GM19351 (cell line): ENCODE results near the gene GABRG3.
"Not testable (repeated sequence)": the region's sequence is repeated elsewhere in the genome, so short reads cannot be mapped to it uniquely, and the experiment has no call there.

ENCODE experiments used
- ATAC-seq: cut with Tn5 transposase; IDR thresholded peaks from one replicate; pipeline ENCODE4 v1.9.1; 2021; ENCODE audit warnings: mild to moderate bottlenecking, moderate library complexity; ENCODE audit not compliant: unreplicated experiment

The GABRG3 gene

DNA sequence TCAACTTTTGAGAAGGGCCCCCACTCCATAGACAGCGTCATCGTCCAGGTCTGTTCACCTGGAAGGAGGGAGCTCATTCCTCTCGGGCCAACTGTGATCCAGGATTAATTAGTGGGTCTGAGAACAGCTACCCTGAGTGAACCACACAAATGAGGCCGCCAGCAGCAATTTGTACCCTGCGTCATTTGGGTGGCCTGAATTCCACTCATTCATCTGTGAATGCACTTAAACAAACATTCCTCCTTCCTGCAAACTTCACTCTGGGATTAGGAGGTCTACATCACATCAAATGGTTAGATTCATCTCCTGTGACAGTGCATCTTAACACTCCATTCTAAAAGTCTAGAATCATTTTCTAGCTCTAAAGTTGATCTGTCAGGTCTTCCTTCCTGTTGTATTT is 201.8 kb downstream of the GABRG3 start:
- ATAC-seq, result no peak

DNA sequence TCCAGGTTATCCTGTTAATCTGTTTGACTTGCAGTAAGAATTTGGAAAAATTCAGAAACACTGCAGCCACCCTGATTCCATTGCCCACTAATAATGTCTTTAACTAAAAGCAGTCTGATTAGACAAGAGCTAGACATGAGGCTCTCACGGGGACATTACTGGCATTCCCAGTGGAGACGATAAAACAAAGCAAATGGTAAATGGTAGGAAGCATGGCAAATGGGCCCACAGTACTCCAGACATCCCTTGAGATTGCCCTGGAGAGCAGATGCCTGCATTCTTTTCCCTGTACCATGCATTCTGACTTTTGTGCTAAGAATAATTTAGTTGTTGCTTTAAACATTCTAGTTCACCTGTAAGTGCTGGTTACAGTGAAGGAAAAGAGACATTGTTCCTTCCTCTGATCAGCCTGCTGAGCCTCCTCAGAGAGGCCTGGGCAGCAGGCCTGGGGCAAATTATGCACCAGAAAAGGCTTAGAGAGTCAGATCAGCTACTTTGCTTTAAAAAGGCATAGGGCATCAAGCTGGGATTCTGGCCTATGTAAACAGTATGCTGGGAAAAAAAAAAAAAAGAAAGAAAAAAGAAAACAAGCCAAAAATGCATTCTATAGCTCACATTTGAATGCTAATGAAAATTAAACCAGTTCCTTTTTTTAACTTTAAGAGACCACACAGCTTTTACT is 204.6 kb downstream of the GABRG3 start:
- no peak for ATAC-seq

DNA sequence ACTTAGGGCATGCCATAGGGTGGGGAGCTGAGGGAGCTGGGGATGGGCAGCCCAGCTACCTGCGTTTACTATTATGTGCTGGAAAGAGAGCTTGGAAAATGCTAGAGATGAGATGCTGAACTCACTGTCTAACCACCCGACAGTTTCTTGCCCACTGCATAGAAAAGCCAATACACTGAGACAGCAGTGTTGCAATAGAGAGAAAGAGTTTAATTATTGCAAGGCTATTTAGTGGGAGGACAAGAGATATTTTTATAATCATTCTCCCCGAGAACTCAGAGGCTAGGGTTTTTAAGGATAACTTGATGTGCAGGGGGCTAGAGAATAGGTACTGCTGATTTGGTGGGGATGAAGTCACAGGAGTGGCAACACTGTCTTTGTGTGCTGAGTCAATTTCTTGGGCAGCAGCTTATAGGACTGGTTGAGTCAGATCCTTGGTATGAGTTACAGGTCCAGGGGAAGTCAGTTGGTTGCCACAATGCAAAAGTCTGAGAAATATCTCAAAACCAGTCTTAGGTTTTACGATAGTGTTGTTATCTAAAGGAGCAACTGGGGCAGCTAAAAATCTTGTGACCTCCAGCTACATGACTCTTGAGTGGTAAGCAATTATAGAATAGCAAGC is 205.9 kb downstream of the GABRG3 start:
- no peak for ATAC-seq

- no peak for ATAC-seq
These were observed 208.8 kb downstream of the GABRG3 start for GRCh38 chr15:27179789-27180188.

- ATAC-seq, result no peak
These were observed 211.7 kb downstream of the GABRG3 start for GRCh38 chr15:27182561-27183110.

- no peak for ATAC-seq
These were observed 212.2 kb downstream of the GABRG3 start for GRCh38 chr15:27183201-27183600.

DNA sequence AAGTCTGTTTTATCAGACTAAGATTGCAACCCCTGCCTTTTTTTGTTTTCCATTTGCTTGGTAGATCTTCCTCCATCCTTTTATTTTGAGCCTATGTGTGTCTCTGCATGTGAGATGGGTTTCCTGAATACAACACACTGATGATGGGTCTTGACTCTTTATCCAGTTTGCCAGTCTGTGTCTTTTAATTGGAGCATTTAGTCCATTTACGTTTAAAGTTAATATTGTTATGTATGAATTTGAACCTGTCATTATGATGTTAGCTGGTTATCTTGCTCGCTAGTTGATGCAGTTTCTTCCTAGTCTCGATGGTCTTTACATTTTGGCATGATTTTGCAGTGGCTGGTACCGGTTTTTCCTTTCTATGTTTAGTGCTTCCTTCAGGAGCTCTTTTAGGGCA is 220.5 kb downstream of the GABRG3 start:
- ATAC-seq, result not testable (repeated sequence)

DNA sequence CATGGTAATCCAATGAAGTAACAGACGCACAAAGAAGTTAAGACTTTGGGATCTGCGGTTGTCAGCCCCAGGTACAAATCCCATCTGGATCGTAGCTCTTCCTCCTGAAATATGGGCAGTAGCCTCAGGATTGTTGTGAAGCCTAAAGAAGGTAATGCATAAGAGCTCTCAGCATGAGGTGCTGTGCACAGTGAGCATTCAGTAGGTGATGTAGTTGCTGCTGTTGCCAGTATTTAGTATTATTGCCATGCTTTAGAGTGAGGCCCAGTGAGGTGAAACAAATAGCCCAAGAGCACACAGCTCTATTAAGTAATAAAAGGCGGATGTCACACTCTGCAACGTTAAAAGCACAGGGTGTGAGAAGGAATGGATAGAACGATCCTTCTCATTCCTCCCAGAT is 225.7 kb downstream of the GABRG3 start:
- ATAC-seq, result no peak

DNA sequence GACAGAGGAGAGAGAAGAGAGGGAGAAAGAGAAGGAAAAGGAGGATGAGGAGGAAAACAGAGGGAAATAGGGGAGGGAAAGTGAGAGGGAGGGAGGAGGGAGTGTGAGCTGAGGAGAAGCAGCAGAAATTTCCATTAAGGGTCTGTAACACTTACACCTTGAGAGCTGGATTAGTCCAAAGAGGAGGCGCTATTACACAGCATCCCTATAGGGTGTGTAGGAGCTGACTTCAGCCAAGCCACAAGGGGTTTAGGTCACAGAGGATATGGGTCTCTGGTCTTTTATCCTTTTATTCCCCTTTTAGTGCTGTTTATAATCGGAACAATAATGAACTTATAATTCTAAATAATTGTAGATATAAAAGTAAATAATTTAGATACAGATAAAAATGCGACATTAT is 230.4 kb downstream of the GABRG3 start:
- ATAC-seq, result no peak

DNA sequence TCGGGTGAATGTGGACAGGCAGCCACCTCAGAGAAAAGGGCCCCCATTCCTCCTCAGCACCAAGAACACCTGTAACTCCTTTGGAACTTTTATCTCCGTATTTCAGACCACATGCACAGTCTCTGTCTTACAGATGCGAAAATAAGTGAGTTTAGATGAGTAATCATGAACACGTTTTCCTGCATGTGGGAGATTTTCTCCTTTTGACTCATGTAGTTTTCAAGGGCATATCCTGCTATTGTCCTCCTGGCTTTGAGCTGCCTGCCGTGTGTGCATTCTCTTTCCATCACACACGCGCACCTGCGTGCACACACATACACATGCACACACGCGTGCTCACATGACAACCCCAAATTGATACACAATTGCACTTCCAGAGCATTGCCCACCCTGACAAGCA is 239.2 kb downstream of the GABRG3 start:
- ATAC-seq, result no peak

DNA sequence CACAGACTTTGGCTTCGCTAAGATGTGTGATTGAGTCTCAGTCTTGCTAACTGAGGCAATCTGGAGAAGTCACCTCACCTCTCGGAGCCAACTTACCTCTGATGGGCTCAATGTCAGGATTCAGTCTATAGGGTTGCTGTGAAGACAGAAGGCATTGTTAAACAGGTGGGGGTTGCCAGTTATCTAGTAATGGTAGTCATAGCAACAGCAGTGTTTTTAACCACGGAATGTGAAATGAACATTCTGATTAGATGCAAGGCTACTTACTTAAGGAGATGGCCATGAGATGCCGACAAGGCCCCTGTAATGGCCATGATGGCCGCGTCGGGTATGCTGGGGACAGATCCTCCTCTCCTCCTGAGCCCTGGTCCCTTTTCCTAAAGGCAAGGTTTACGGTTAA is 243.1 kb downstream of the GABRG3 start:
- no peak for ATAC-seq

DNA sequence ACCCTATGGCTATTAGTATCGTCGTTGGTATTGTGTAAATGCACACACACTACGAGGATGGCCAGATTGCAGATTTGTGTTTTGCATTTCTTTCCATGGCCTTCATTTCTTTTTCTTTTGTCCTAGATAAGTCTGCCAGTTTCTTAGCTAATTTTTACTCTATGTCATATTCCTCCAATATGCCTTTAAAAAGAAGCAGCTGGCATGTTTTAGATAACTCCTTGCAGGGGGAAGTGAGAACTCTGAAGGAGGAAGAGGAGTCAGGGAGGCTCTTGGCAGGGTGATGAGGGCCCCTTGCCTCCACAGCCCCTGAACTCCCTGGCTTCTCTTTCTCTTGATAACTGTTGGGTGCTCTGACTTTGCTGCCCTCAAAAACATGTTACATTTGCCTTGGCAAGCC is 244.0 kb downstream of the GABRG3 start:
- ATAC-seq, result no peak

DNA sequence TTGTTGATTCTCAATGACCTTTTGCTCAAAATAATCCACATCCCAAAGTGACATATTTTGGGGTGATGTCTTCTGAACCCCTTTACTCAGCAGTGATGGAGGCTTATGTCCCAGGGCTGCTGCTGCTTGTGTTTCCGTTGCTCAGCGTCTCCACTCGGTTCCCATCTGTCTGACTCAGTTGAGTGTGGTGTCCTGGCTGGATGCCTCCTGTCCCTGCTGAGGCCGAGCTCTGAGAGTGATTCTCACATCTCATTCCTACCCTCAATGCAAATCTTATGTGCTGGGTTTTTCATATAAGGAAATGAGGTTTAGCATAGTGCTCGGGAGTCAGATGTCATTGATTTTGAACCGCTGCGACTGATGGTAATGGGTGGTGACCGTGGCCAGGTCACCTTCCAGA is 247.4 kb downstream of the GABRG3 start:
- ATAC-seq, result no peak

GRCh38 chr15:27219636-27220035 is 248.7 kb downstream of the GABRG3 start:
- ATAC-seq, result no peak

- no peak for ATAC-seq
These were observed 249.2 kb downstream of the GABRG3 start for GRCh38 chr15:27220199-27220598.

DNA sequence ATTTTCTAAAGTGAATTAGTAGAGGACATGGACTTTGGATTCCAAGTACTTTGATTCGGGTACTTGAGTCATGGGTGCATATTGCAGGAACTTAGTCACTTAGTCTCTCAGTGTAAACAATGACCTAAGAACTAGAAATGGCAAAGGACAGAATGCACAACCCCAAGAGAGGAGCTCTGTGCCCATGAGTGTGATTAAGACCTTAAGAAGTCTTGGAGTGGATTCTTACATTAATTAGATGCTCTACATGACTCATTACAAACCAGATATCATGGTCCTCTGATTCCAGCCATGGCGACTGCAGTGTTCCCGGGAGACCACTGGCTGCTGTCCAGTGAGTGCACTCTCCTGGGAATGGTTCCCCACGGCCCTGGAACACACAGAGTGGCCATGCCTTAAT is 251.5 kb downstream of the GABRG3 start:
- no peak for ATAC-seq

- no peak for ATAC-seq
These were observed 252.2 kb downstream of the GABRG3 start for GRCh38 chr15:27223179-27223578.

- ATAC-seq, result no peak
These were observed 260.8 kb downstream of the GABRG3 start for GRCh38 chr15:27231811-27232210.

DNA sequence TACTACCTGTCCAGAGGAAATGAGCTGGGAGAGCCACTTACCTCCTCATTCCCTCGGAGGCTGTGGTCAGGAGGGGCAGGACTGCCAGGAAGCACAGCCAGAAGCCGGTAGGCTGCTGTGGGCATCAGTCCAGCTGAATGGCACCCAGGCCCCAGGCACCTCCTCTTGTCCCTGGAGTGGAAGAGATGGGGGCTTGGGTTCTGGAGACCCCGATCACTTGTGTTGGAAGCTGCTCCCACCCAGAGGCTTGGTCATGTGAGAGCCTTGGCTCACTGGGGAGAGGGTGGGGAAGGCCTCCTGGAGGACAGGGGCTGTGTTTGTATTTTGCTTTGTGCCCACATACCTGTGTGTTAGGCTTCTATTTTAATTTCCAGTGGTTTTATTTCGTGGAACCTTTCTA is 261.9 kb downstream of the GABRG3 start:
- ATAC-seq, result no peak

DNA sequence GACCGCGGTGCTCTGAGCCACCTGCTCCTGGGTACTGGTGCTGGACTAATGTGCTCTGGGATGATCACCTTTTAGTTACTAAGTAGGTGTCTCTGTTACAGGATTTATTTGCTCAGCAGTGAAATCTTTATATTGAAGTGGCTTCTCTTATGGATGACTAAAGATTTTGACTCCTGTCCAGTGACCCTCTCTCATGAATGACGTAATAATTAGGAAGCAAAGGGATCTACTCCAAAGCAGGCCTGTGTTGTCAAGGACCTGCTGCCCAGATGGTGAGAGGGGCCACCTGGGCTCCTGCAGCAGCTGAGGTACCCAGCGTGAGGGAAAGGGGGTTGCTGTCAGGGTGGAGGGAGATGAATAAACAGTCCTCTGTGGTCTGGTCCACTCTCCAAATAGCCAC is 263.6 kb downstream of the GABRG3 start:
- ATAC-seq, result no peak

DNA sequence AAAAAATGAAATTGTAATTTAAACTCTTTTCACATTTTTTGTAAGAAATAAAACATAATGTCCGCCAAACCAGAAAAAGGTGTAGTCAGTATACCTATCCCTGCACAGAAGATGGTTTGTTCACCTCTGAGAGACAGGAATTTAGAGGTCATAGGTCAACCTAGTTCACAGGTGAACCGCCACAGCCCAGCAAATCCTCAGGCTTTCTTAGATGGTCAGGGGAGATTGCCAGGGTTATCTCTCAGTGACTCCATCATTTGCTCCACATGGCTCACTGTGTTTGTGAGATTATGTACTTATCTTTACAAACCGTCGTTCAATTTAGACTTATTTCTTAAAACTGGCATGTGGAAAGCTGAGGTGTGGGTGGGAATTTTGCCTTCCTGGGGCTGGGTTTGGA is 264.2 kb downstream of the GABRG3 start:
- ATAC-seq, result no peak

- ATAC-seq, result no peak
These were observed 264.7 kb downstream of the GABRG3 start for GRCh38 chr15:27235681-27236080.
